SU-DHL-6 (cell line): ENCODE results near the gene EPHB1.

Experiments
- CTCF ChIP-seq: fragments of 200-600 bp; sonication (generic); IDR thresholded peaks from one replicate; pipeline ENCODE4 v1.5.1; 2017; ENCODE audit warnings: antibody characterized with exemption, mild to moderate bottlenecking, low read length, moderate library complexity; ENCODE audit not compliant: insufficient read depth, poor library complexity, severe bottlenecking
- EZH2phosphoT487 ChIP-seq: fragments of 200-600 bp; sonication (generic), shearing (Covaris generic); conservative IDR thresholded peaks from 2 replicates; pipeline ENCODE4 v1.6.1; 2018; ENCODE audit warnings: mild to moderate bottlenecking, antibody characterized with exemption, low read length, moderate library complexity, mixed read lengths

GRCh38 chr3:135134684-135135075, 339.6 kb downstream of the EPHB1 start:
- TF ChIP-seq CTCF = no peak
- no peak for TF ChIP-seq EZH2phosphoT487
